Parathyroid adenoma (tissue), 2 donors: ENCODE measurements around the gene VSIR.

Experiments
- H2AFZ ChIP-seq: fragments of 300-600 bp; sonication (generic); one replicate; pipeline ENCODE4 v1.7.0; 2017; ENCODE audit warnings: antibody characterized with exemption, mild to moderate bottlenecking
- H3K27ac ChIP-seq: fragments of 300-600 bp; sonication (generic); one replicate; pipeline ENCODE4 v1.7.0; 2017
- H3K27me3 ChIP-seq: fragments of 300-600 bp; sonication (generic); one replicate; pipeline ENCODE4 v1.7.0; 2017; ENCODE audit warnings: low read length; ENCODE audit not compliant: control insufficient read depth, insufficient read depth
- H3K36me3 ChIP-seq: fragments of 300-600 bp; sonication (generic); one replicate; pipeline ENCODE4 v1.7.0; 2017; ENCODE audit warnings: low read length; ENCODE audit not compliant: control insufficient read depth, insufficient read depth
- H3K4me1 ChIP-seq: fragments of 300-600 bp; sonication (generic); one replicate; pipeline ENCODE4 v1.7.0; 2017; ENCODE audit warnings: control low read depth
- H3K4me2 ChIP-seq: fragments of 300-600 bp; sonication (generic); one replicate; pipeline ENCODE4 v1.7.0; 2017; ENCODE audit warnings: low read length
- H3K4me3 ChIP-seq: fragments of 300-600 bp; sonication (generic); one replicate; pipeline ENCODE4 v1.7.0; 2017; ENCODE audit warnings: low read depth, low read length
- H3K79me2 ChIP-seq: fragments of 300-600 bp; sonication (generic); one replicate; pipeline ENCODE4 v1.7.0; 2017; ENCODE audit warnings: control low read depth
- H3K9ac ChIP-seq: fragments of 300-600 bp; sonication (generic); one replicate; pipeline ENCODE4 v1.7.0; 2017; ENCODE audit warnings: mild to moderate bottlenecking
- H3K9me3 ChIP-seq: fragments of 300-600 bp; sonication (generic); one replicate; pipeline ENCODE4 v1.7.0; 2017; ENCODE audit warnings: low read length; ENCODE audit not compliant: control insufficient read depth
- CTCF ChIP-seq: fragments of 300-600 bp; sonication (generic); IDR thresholded peaks from one replicate; pipeline ENCODE4 v1.7.0; 2017; ENCODE audit warnings: antibody characterized with exemption, mild to moderate bottlenecking
- donor health status: primary hyperparathyroidism.

Gene VSIR

GRCh38 chr10:71783917-71784678 is 10.8 kb upstream of the VSIR start:
- H3K4me3 ChIP-seq = no peak overlapping the region
- no peaks in the 10 kb centered on the region for H3K9me3 ChIP-seq
- no peaks in the 10 kb centered on the region for H3K79me2 ChIP-seq
- H3K27me3 ChIP-seq = no peaks in the 10 kb centered on the region
- H2AFZ ChIP-seq = no peak overlapping the region
- H3K9ac ChIP-seq = no peak overlapping the region
- H3K36me3 ChIP-seq = no peaks in the 10 kb centered on the region
- no peaks in the 10 kb centered on the region for H3K4me1 ChIP-seq
- no peak overlapping the region for H3K27ac ChIP-seq
- H3K4me2 ChIP-seq = no peak overlapping the region
- no peak for TF ChIP-seq CTCF

- no peak for TF ChIP-seq CTCF
- Histone ChIP-seq H3K27me3 (no peaks in the 10 kb centered on the region), H3K27ac (no peak overlapping the region), H2AFZ (no peak overlapping the region), H3K4me2 (no peak overlapping the region), H3K9ac (no peak overlapping the region), H3K36me3 (no peaks in the 10 kb centered on the region), H3K4me3 (no peak overlapping the region), H3K79me2 (peaks cover 2% of the 10 kb centered on the region), H3K9me3 (no peaks in the 10 kb centered on the region), H3K4me1 (no peaks in the 10 kb centered on the region)
Observed at GRCh38 chr10:71782917-71783490, 9.7 kb upstream of the VSIR start.

- Histone ChIP-seq H3K4me2 (no peak overlapping the region), H3K9me3 (no peaks in the 10 kb centered on the region), H3K27ac (no peak overlapping the region), H3K4me3 (no peak overlapping the region), H3K79me2 (peaks cover 2% of the 10 kb centered on the region), H3K4me1 (no peaks in the 10 kb centered on the region), H3K27me3 (no peaks in the 10 kb centered on the region), H2AFZ (no peak overlapping the region), H3K36me3 (no peaks in the 10 kb centered on the region), H3K9ac (no peak overlapping the region)
- no peak for TF ChIP-seq CTCF
Observed at GRCh38 chr10:71782221-71782916, 9.0 kb upstream of the VSIR start.

- Histone ChIP-seq H3K27me3 (no peaks in the 10 kb centered on the region), H3K27ac (no peak overlapping the region), H3K9ac (no peak overlapping the region), H3K9me3 (no peaks in the 10 kb centered on the region), H3K36me3 (no peaks in the 10 kb centered on the region), H3K79me2 (peaks cover 2% of the 10 kb centered on the region), H3K4me3 (no peak overlapping the region), H3K4me2 (no peak overlapping the region), H2AFZ (no peak overlapping the region), H3K4me1 (no peaks in the 10 kb centered on the region)
- no peak for TF ChIP-seq CTCF
Observed at GRCh38 chr10:71780719-71781118, 7.4 kb upstream of the VSIR start.
